ENCODE measurements around the gene NUAK1. TPM values are rescaled to one million over a fixed set of nuclear protein-coding genes. Genes with fewer than 3 reads are reported as not detected.

The NUAK1 gene
- total RNA-seq, 1 experiment from 2014 or later: 1.3 TPM

- intact Hi-C loops (cut with micrococcal nuclease; ENCODE audit: unreplicated experiment): no loop called here
- DNase-seq (ENCODE audit: low spot score): no peak
- Histone ChIP-seq H3K27ac (ENCODE audit: low read depth, low read length, poor library complexity, severe bottlenecking) (no peak overlapping the region), H3K9me3 (ENCODE audit: low read depth, low read length, poor library complexity, severe bottlenecking) (no peaks in the 10 kb centered on the region), H3K4me3 (ENCODE audit: low read depth, low read length, poor library complexity, severe bottlenecking) (no peak overlapping the region), H3K36me3 (ENCODE audit: insufficient read depth, low read length, poor library complexity, severe bottlenecking) (no peaks in the 10 kb centered on the region), H3K27me3 (replicated peaks; ENCODE audit: insufficient read depth, low read depth, low read length, poor library complexity) (no peaks in the 10 kb centered on the region), H3K4me1 (ENCODE audit: insufficient read depth, low read length, poor library complexity, severe bottlenecking) (no peaks in the 10 kb centered on the region)
- POLR2A ChIA-PET (ENCODE audit: low non-redundant PET): no interaction called here
- CTCF ChIA-PET: no interaction called here
- no TSS peak for BruUV-seq (replicated peaks)
- no peak for TF ChIP-seq EZH2 (IDR thresholded peaks at IDR 0.05; ENCODE audit: borderline replicate concordance, low read depth, low read length, poor library complexity, severe bottlenecking)
- no peak for TF ChIP-seq CTCF (conservative IDR thresholded peaks at IDR 0.05; ENCODE audit: low read depth, low read length)
Measured at GRCh38 chr12:106109168-106109910, 29.4 kb downstream of the NUAK1 start.

GRCh38 chr12:106108185-106108835 is 30.4 kb downstream of the NUAK1 start:
- ChIA-PET CTCF (no interaction called here), POLR2A (ENCODE audit: low non-redundant PET) (no interaction called here)
- no peak for TF ChIP-seq CTCF (conservative IDR thresholded peaks at IDR 0.05; ENCODE audit: low read depth, low read length)
- no peak for TF ChIP-seq EZH2 (IDR thresholded peaks at IDR 0.05; ENCODE audit: borderline replicate concordance, low read depth, low read length, poor library complexity, severe bottlenecking)
- DNase-seq (ENCODE audit: low spot score): no peak
- Histone ChIP-seq H3K4me3 (ENCODE audit: low read depth, low read length, poor library complexity, severe bottlenecking) (no peak overlapping the region), H3K4me1 (ENCODE audit: insufficient read depth, low read length, poor library complexity, severe bottlenecking) (no peaks in the 10 kb centered on the region), H3K27ac (ENCODE audit: low read depth, low read length, poor library complexity, severe bottlenecking) (no peak overlapping the region), H3K9me3 (ENCODE audit: low read depth, low read length, poor library complexity, severe bottlenecking) (no peaks in the 10 kb centered on the region), H3K27me3 (replicated peaks; ENCODE audit: insufficient read depth, low read depth, low read length, poor library complexity) (no peaks in the 10 kb centered on the region), H3K36me3 (ENCODE audit: insufficient read depth, low read length, poor library complexity, severe bottlenecking) (no peaks in the 10 kb centered on the region)
- intact Hi-C loops (cut with micrococcal nuclease; ENCODE audit: unreplicated experiment): no loop called here
- BruUV-seq (replicated peaks): no TSS peak

- H3K27ac ChIP-seq (ENCODE audit: low read depth, low read length, poor library complexity, severe bottlenecking): no peak overlapping the region
- no peaks in the 10 kb centered on the region for H3K36me3 ChIP-seq (ENCODE audit: insufficient read depth, low read length, poor library complexity, severe bottlenecking)
- H3K4me1 ChIP-seq (ENCODE audit: insufficient read depth, low read length, poor library complexity, severe bottlenecking): no peaks in the 10 kb centered on the region
- ChIA-PET CTCF (no interaction called here), POLR2A (ENCODE audit: low non-redundant PET) (no interaction called here)
- H3K9me3 ChIP-seq (ENCODE audit: low read depth, low read length, poor library complexity, severe bottlenecking): no peaks in the 10 kb centered on the region
- intact Hi-C loops (cut with micrococcal nuclease; ENCODE audit: unreplicated experiment): no loop called here
- TF ChIP-seq EZH2 (IDR thresholded peaks at IDR 0.05; ENCODE audit: borderline replicate concordance, low read depth, low read length, poor library complexity, severe bottlenecking) (no peak), CTCF (conservative IDR thresholded peaks at IDR 0.05; ENCODE audit: low read depth, low read length) (no peak)
- BruUV-seq (replicated peaks): no TSS peak
- no peak for DNase-seq (ENCODE audit: low spot score)
- H3K27me3 ChIP-seq (replicated peaks; ENCODE audit: insufficient read depth, low read depth, low read length, poor library complexity): no peaks in the 10 kb centered on the region
- H3K4me3 ChIP-seq (ENCODE audit: low read depth, low read length, poor library complexity, severe bottlenecking): no peak overlapping the region
Measured at GRCh38 chr12:106107566-106107965, 31.2 kb downstream of the NUAK1 start.
